ENCODE measurements around the gene RGS3.

GRCh38 chr9:113619491-113620376 is 156.2 kb downstream of the RGS3 start:
- no peak for TF ChIP-seq POLR2A (IDR thresholded peaks at IDR 0.05; ENCODE audit: low read length)
- TF ChIP-seq GATA1 (IDR thresholded peaks at IDR 0.05; ENCODE audit: low read depth, low read length): no peak

Data from erythroblast (primary cell).